K562 (cell line): ENCODE measurements around the gene GNB5. TPM values are rescaled to one million over a fixed set of nuclear protein-coding genes. Genes with fewer than 3 reads are reported as not detected.

Experiments
- CHD7 ChIP-seq: fragments of 200-600 bp; sonication (generic); IDR thresholded peaks from one replicate; pipeline ENCODE4 v1.6.1; 2012; ENCODE audit warnings: mild to moderate bottlenecking, low read depth, low read length, inconsistent platforms
- LCOR ChIP-seq: sonication (generic); formaldehyde crosslinking; IDR thresholded peaks from 2 replicates; pipeline ENCODE4 v1.8.0; 2022; ENCODE audit warnings: mild to moderate bottlenecking, missing genetic modification reagents
- RB1 ChIP-seq: fragments of 450-650 bp; IDR thresholded peaks from 2 replicates; pipeline ENCODE4 v1.6.1; 2017; ENCODE audit warnings: low read depth, mild to moderate bottlenecking
- RFX5 ChIP-seq: IDR thresholded peaks from 2 replicates; pipeline ENCODE4 v1.6.1; 2011; ENCODE audit warnings: low read depth, mild to moderate bottlenecking, improper control_type of control experiment, low read length
- SIX5 ChIP-seq, 2 experiments: IDR thresholded peaks; 2 replicates each; pipeline ENCODE4 v1.6.1; 2011; ENCODE audit warnings: low read length in 2 of 2, borderline replicate concordance in 1 of 2, low read depth in 1 of 2, mild to moderate bottlenecking in 1 of 2, moderate library complexity in 1 of 2; ENCODE audit not compliant: insufficient read depth in 1 of 2
- polyA plus RNA-seq, 8 experiments: library from polyadenylated mRNA; depleted of rRNA in 4 of 8; stranded (reverse) in 5 of 8; unstranded in 3 of 8; fragments of >200 nt; fragmentation: Nextera tagmentation in 2 of 8; fragmentation: Illumina TruSeq in 1 of 8; extraction: Ambion mirVana in 2 of 8; extraction: Trizol in 1 of 8; gene quantifications; 2 replicates each; pipeline versions ENCODE4 v1.2.1 to v1.2.3, GENCODE V29; 2011 to 2014; ENCODE audit warnings: inconsistent platforms in 1 of 8, missing spikeins in 1 of 8
- total RNA-seq, 7 experiments: library from RNA; depleted of rRNA in 6 of 7; stranded (reverse); fragments of >200 nt in 6 of 7; fragmentation: Illumina TruSeq in 2 of 7; extraction: Trizol in 2 of 7; gene quantifications; 2 replicates each; pipeline versions ENCODE4 v1.2.1 to v1.2.3, GENCODE V29; 2011 to 2021; ENCODE audit warnings: low replicate concordance in 1 of 7

Gene GNB5
- total and polyA plus RNA-seq, 9 of the 15 experiments (the other 6 are each of a cell fraction or from before 2014, with no cell fraction given): 0.11 to 2.1 (median 0.77) TPM

- TF ChIP-seq CHD7 (no peak), SIX5 (IDR thresholded peaks at IDR 0.05; ENCODE audit: borderline replicate concordance in 1 of 2, insufficient read depth in 1 of 2, low read depth in 1 of 2, low read length in 2 of 2) (no peak), RB1 (no peak), RFX5 (no peak), LCOR (CRISPR knock-in tag) (no peak)
Observed at GRCh38 chr15:52082197-52083036, 108.8 kb downstream of the GNB5 start (continued).
